Medulla oblongata (tissue), 1 donor: ENCODE results near the gene NABP2.

Source experiments
- DNase-seq: peaks from one replicate; pipeline ENCODE4 v3.0.0-alpha.2; 2015; ENCODE audit errors: extremely low spot score

NABP2 gene

GRCh38 chr12:56213878-56214277 lies 10.3 kb upstream of the NABP2 start:
- DNase-seq, result no peak

- DNase-seq, result no peak
Observed at GRCh38 chr12:56216461-56216860, 7.7 kb upstream of the NABP2 start.

- DNase-seq, result no peak
Observed at GRCh38 chr12:56219840-56220239, 4.3 kb upstream of the NABP2 start.

- peak; percentile 53 for DNase-seq
Observed at GRCh38 chr12:56220611-56221231, 3.4 kb upstream of the NABP2 start.

- no peak for DNase-seq
Observed at GRCh38 chr12:56221232-56221756, 2.8 kb upstream of the NABP2 start.

- peak; percentile 98 for DNase-seq
Observed at GRCh38 chr12:56221757-56222530, 2.2 kb upstream of the NABP2 start, which contains the start of gene RNF41. RNF41 (minus strand) TSS chr12:56221922; CDS start chr12:56214047, 7,875 bp downstream.

- DNase-seq, result no peak
Observed at GRCh38 chr12:56222531-56222895, 1.6 kb upstream of the NABP2 start.

GRCh38 chr12:56223571-56224101 lies 506 bp upstream of the NABP2 start:
- DNase-seq, result no peak

GRCh38 chr12:56224954-56225353 lies 812 bp downstream of the NABP2 start:
- no peak for DNase-seq

GRCh38 chr12:56229082-56229481 lies 4.9 kb downstream of the NABP2 start:
- DNase-seq, result no peak

GRCh38 chr12:56229916-56230431 lies 5.8 kb downstream of the NABP2 start, which contains the start of gene SLC39A5:
SLC39A5 (plus strand) TSS chr12:56230051; CDS start chr12:56231275, 1,224 bp downstream.
- no peak for DNase-seq

- DNase-seq, result no peak
Observed at GRCh38 chr12:56230432-56231183, 6.5 kb downstream of the NABP2 start.

- no peak for DNase-seq
Observed at GRCh38 chr12:56231184-56231582, 7.0 kb downstream of the NABP2 start.

- DNase-seq, result no peak
Observed at GRCh38 chr12:56234746-56235436, 10.7 kb downstream of the NABP2 start.

- DNase-seq, result no peak
Observed at GRCh38 chr12:56236091-56236490, 11.9 kb downstream of the NABP2 start.

- DNase-seq, result no peak
Observed at GRCh38 chr12:56236985-56237384, 12.8 kb downstream of the NABP2 start.

GRCh38 chr12:56237552-56237951 lies 13.4 kb downstream of the NABP2 start:
- DNase-seq, result no peak

- no peak for DNase-seq
Observed at GRCh38 chr12:56241424-56242303, 17.5 kb downstream of the NABP2 start.

GRCh38 chr12:56242986-56243385 lies 18.8 kb downstream of the NABP2 start:
- no peak for DNase-seq

- DNase-seq, result no peak
Observed at GRCh38 chr12:56243731-56244181, 19.6 kb downstream of the NABP2 start.
